Gastrocnemius medialis (tissue), 4 donors: Measurements from ENCODE around the gene COL2A1. TPM values are rescaled to one million over a fixed set of nuclear protein-coding genes. Genes with fewer than 3 reads are reported as not detected.

Source experiments
- ATAC-seq, 2 donors: fragments of 150-250 bp; one replicate each; pipeline ENCODE4 v1.9.1; 2016
- DNase-seq, 2 donors: peaks; one replicate each; pipeline ENCODE4 v3.0.0-alpha.2; 2019
- H3K27ac ChIP-seq, 4 donors: fragments of 200-600 bp; sonication (generic); 1 replicate in 1 of 4; 2 replicates in 3 of 4; pipeline ENCODE4 v1.5.1; 2016 to 2018; ENCODE audit warnings: mild to moderate bottlenecking in 2 of 4, moderate library complexity in 1 of 4
- H3K27me3 ChIP-seq, 3 donors: fragments of 200-600 bp; sonication (generic) in 2 of 3; 1 replicate in 1 of 3; 2 replicates in 2 of 3; pipeline versions ENCODE4 v1.5.1 to v1.6.0; 2016 to 2019; ENCODE audit warnings: mild to moderate bottlenecking in 1 of 3, moderate library complexity in 1 of 3
- H3K36me3 ChIP-seq, 2 donors: fragments of 200-600 bp; sonication (generic) in 1 of 2; one replicate each; pipeline ENCODE4 v1.5.1; 2017 to 2018
- H3K4me1 ChIP-seq, 2 donors: fragments of 200-600 bp; sonication (generic) in 1 of 2; one replicate each; pipeline ENCODE4 v1.5.1; 2016 to 2017; ENCODE audit warnings: mild to moderate bottlenecking in 2 of 2
- H3K4me3 ChIP-seq, 4 donors: fragments of 200-600 bp; sonication (generic) in 3 of 4; 1 replicate in 1 of 4; 2 replicates in 3 of 4; pipeline ENCODE4 v1.5.1; 2016 to 2019; ENCODE audit warnings: mild to moderate bottlenecking in 2 of 4
- H3K9me3 ChIP-seq, 3 donors: fragments of 200-600 bp; sonication (generic) in 2 of 3; 1 replicate in 1 of 3; 2 replicates in 2 of 3; pipeline ENCODE4 v1.5.1; 2016 to 2019
- POLR2A ChIP-seq, 2 donors: fragments of 450-650 bp; IDR thresholded peaks; one replicate each; pipeline ENCODE4 v1.6.1; 2017; ENCODE audit warnings: antibody characterized with exemption in 2 of 2, mild to moderate bottlenecking in 2 of 2, moderate library complexity in 2 of 2
- in situ Hi-C, 4 donors: fragments of 200-750 bp; cut with MboI; loops; one replicate each; pipeline versions ENCODE4 v1.15.0 to v1.8.0; 2017; ENCODE audit warnings: low sequenced_read_pairs in 4 of 4
- intact Hi-C: fragments of 100-400 bp; cut with DNase I; formaldehyde crosslinking; loops from one replicate; pipeline ENCODE4 v1.15.1; 2023; ENCODE audit warnings: low total_unique reads
- total RNA-seq, 4 donors: library from RNA; depleted of rRNA; stranded (reverse); fragments of >200 nt; gene quantifications; one replicate each; pipeline versions ENCODE4 v1.1.0 to v1.2.3, GENCODE V29; 2016
- TF ChIP-seq, protein P1 (sequence below), 5 experiments: fragments of 450-650 bp in 3 of 5; fragments of 200-600 bp in 2 of 5; sonication (generic) in 2 of 5; IDR thresholded peaks in 4 of 5; conservative IDR thresholded peaks in 1 of 5; 1 replicate in 4 of 5; 2 replicates in 1 of 5; pipeline ENCODE4 v1.5.1; 2016 to 2019; ENCODE audit warnings: antibody characterized with exemption in 5 of 5, mild to moderate bottlenecking in 3 of 5, moderate library complexity in 3 of 5

The COL2A1 gene
- total RNA-seq, 4 donors from 2014 or later: not detected

DNA sequence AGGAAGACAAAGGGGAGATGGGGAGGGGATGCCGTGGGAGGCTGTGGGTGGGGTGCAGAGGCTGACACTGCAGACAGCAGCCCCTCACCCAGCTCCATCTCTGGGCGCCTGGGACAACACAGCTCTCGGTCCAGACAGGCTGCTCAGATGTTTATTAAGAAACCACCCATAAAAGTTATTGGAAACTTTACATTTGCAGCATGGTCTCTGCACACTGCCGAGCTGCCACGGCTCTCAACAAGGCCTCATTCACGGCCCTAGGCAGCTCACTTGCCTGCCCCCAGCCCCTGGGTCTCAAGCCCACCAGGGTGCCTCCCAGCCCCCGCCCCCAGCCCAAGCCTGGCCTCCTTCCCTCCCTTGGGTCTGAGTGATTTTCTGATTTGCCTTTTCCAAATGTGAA lies 21.0 kb upstream of the COL2A1 start:
- Histone ChIP-seq H3K4me3 (no peak overlapping the region), H3K9me3 (no peaks in the 10 kb centered on the region), H3K4me1 (peaks cover 23 to 30% of the 10 kb centered on the region in 2 donors), H3K27ac (no peak overlapping the region), H3K36me3 (no peaks in the 10 kb centered on the region), H3K27me3 (no peaks in the 10 kb centered on the region)
- TF ChIP-seq, protein P1, sequence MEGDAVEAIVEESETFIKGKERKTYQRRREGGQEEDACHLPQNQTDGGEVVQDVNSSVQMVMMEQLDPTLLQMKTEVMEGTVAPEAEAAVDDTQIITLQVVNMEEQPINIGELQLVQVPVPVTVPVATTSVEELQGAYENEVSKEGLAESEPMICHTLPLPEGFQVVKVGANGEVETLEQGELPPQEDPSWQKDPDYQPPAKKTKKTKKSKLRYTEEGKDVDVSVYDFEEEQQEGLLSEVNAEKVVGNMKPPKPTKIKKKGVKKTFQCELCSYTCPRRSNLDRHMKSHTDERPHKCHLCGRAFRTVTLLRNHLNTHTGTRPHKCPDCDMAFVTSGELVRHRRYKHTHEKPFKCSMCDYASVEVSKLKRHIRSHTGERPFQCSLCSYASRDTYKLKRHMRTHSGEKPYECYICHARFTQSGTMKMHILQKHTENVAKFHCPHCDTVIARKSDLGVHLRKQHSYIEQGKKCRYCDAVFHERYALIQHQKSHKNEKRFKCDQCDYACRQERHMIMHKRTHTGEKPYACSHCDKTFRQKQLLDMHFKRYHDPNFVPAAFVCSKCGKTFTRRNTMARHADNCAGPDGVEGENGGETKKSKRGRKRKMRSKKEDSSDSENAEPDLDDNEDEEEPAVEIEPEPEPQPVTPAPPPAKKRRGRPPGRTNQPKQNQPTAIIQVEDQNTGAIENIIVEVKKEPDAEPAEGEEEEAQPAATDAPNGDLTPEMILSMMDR (IDR thresholded peaks at IDR 0.05 in 4 of 5, conservative IDR thresholded peaks at IDR 0.05 in 1 of 5): no peak
- no peak for TF ChIP-seq POLR2A (IDR thresholded peaks at IDR 0.05)
- no peak for ATAC-seq
- intact Hi-C loops (no loop called here), in situ Hi-C loops (no loop called here)
- DNase-seq: no peak

DNA sequence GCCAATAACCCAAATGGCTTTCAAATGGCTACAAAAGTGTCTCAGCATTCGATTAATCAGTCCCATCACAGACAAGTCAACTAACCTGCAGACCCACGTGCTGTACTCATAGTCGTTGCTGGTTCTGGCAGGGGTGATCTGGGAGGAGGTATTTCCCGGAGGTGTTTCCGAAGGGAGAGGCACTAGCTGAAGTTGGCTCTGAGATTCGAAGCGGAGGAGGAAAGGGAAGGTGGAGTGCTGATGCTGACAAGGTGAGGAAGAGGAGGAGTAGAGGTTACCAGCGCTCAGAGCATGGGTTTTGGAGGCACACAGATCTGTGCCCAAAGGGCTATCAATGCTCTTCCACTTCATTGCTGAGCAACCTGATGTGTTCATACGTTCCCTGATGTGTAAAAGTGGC lies 20.5 kb upstream of the COL2A1 start:
- Histone ChIP-seq H3K36me3 (no peaks in the 10 kb centered on the region), H3K4me3 (no peak overlapping the region), H3K9me3 (no peaks in the 10 kb centered on the region), H3K27me3 (no peaks in the 10 kb centered on the region), H3K27ac (no peak overlapping the region), H3K4me1 (peaks cover 22 to 28% of the 10 kb centered on the region in 2 donors)
- intact Hi-C loops (no loop called here), in situ Hi-C loops (no loop called here)
- DNase-seq (no peak), ATAC-seq (no peak)
- TF ChIP-seq POLR2A (IDR thresholded peaks at IDR 0.05): no peak
- TF ChIP-seq, protein P1 (IDR thresholded peaks at IDR 0.05 in 4 of 5, conservative IDR thresholded peaks at IDR 0.05 in 1 of 5): no peak

DNA sequence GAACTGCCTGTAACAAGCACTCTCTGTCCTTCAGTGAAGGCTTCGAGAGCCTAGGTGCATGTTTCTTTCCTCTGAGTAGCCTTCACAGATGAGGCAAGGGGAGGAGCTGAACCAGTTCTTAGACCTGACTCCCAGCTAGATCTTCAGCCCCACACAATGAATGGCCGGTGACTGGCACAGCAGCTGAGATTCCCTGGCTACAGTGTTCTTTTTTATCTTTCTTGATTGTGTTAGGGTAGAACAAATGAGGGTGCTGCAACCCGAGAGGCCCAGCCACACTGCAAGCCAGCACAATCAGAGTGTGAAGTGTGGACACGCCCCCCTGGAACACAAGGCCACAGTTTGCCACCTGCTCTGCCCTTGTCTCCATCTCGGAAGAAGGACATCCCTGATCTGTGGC lies 19.1 kb upstream of the COL2A1 start:
- ATAC-seq: peak; percentile 44 to 70
- H3K4me3 ChIP-seq: no peak overlapping the region
- H3K27ac ChIP-seq: no peak overlapping the region
- peaks cover 8 to 14% of the 10 kb centered on the region in 2 donors for H3K4me1 ChIP-seq
- peak in 1 of 2 donors; percentile 27 for DNase-seq
- no peaks in the 10 kb centered on the region for H3K36me3 ChIP-seq
- no peaks in the 10 kb centered on the region for H3K9me3 ChIP-seq
- in situ Hi-C loops: no loop called here
- no peaks in the 10 kb centered on the region for H3K27me3 ChIP-seq
- TF ChIP-seq, protein P1 (IDR thresholded peaks at IDR 0.05 in 4 of 5, conservative IDR thresholded peaks at IDR 0.05 in 1 of 5): no peak
- no peak for TF ChIP-seq POLR2A (IDR thresholded peaks at IDR 0.05)
- intact Hi-C loops: no loop called here

DNA sequence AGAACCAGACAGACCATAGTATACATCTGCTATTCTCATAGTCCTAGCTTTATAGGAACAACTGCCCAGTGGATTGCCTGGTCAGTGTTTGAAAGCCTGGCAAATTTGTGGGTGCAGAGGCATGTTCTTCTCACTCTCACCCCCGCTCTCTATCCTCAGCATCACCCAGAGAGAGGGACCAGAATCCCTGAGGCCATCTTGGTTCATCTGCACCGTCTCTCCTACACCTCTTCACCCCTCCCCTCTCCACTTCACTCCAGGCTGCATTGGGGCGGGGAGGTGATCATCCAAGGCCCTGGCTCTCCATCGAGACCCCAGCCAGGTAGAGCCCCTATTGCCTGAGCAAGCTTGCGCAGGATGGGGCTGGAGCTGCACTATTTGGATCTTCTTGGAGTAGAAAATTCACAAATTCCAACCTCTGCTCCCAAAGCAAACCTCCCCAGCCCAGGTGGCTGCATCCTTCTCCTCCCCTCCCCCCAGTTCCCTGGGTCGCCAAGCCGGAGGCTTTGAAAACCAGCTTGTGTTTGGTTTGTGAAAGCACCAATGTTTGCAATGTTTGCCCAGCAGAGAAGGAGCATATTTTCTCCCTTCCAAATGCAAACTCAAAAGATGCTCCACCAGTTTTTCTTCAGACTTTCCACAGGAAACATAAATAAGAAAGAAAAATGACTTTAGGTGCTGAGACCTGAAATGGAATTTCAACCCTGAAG lies 18.6 kb upstream of the COL2A1 start:
- intact Hi-C loops: no loop called here
- H3K27ac ChIP-seq: no peak overlapping the region

More for the DNA sequence above, 18.6 kb upstream of the COL2A1 start:
- DNase-seq: no peak
- no peak for ATAC-seq
- no peaks in the 10 kb centered on the region for H3K9me3 ChIP-seq
- no peak overlapping the region for H3K4me3 ChIP-seq
- no peaks in the 10 kb centered on the region for H3K27me3 ChIP-seq
- no peaks in the 10 kb centered on the region for H3K36me3 ChIP-seq
- in situ Hi-C loops: no loop called here
- peaks cover 7 to 14% of the 10 kb centered on the region in 2 donors for H3K4me1 ChIP-seq
- no peak for TF ChIP-seq POLR2A (IDR thresholded peaks at IDR 0.05)
- TF ChIP-seq, protein P1 (IDR thresholded peaks at IDR 0.05 in 4 of 5, conservative IDR thresholded peaks at IDR 0.05 in 1 of 5): no peak
